COLO668 (cell line): ENCODE results near the gene IRF7.
A peak's percentile ranks its signal among the peaks of the same experiment; 100 is the strongest.

Source experiments
- DNase-seq: peaks from one replicate; lab custom pipeline; 2025; ENCODE audit not compliant: unreplicated experiment; lab: John Stamatoyannopoulos, UW

Gene IRF7

DNA sequence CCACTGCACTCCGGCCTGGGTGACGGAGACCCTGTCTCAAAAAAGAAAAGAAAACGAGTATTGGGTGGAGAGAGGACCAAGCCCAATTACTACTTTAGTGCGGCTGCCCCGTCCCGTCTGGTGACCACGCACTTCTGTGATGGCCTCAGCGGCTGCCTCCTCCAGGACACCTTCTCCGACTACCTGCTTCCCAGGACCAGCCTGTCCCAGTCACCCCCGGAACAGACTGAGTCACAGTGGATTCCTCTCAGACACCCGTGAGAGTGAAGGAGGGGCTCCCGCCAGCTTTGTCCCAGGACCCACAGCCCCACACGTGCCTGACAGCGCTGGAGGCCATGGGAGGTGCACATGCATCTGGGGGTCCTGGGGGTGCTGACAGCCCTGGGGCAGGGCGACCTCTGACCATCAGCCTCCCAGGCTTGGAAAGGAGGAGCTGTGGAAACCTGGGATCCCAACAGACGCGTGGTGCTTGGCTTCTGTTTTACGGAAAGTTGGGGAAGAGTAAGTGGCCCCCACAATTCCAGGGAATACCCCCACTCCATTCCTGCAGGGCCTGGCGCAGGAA, 26.1 kb upstream of the IRF7 start:
- DNase-seq: no peak

DNA sequence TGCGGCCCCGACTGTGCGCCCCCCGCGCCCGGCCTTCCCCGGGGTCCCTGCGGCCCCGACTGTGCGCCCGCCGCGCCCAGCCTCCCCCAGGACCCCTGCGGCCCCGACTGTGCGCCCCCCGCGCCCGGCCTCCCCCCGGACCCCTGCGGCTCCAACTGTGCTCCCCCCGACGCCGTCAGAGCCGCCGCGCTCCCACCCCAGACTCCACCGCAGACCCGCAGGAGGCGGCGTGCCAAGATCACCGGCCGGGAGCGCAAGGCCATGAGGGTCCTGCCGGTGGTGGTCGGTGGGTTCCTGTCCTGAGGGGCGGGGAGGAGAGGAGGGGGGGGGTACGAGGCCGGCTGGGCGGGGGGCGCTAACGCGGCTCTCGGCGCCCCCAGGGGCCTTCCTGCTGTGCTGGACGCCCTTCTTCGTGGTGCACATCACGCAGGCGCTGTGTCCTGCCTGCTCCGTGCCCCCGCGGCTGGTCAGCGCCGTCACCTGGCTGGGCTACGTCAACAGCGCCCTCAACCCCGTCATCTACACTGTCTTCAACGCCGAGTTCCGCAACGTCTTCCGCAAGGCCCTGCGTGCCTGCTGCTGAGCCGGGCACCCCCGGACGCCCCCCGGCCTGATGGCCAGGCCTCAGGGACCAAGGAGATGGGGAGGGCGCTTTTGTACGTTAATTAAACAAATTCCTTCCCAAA, 24.4 kb upstream of the IRF7 start:
- no peak for DNase-seq

GRCh38 chr11:639332-639955, 23.7 kb upstream of the IRF7 start:
- no peak for DNase-seq

DNA sequence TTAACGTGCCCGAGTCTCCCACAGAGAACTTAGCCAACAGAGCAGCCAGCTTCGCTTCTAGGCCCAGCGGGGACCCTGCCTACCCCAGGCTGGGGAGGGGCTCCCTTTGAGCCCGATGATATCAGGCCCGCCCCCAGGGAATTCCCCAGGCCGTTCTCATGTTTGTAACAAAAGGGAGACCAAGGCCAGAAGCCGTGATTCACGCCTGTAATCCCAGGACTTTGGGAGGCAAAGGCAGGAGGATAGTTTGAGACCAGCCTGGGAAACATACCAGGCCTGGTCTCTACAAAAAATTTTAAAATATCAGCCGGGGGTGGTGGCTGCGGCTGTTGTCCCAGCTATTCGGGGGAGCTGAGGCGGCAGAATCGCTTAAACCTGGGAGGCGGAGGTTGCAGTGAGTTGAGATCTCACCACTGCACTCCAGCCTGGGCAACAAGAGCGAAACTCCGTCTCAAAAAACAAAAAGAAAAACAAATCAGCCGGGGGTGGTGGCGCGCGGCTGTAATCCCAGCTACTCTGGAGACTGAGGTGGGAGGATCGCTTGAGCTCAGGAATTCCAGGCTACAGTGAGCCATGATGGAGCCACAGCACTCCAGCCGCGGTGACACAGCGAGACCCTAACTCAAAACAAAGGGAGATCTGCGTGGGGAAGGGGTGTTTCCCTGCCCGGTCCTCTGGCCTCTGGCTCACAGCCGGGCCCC, 23.0 kb upstream of the IRF7 start:
- DNase-seq: no peak

DNA sequence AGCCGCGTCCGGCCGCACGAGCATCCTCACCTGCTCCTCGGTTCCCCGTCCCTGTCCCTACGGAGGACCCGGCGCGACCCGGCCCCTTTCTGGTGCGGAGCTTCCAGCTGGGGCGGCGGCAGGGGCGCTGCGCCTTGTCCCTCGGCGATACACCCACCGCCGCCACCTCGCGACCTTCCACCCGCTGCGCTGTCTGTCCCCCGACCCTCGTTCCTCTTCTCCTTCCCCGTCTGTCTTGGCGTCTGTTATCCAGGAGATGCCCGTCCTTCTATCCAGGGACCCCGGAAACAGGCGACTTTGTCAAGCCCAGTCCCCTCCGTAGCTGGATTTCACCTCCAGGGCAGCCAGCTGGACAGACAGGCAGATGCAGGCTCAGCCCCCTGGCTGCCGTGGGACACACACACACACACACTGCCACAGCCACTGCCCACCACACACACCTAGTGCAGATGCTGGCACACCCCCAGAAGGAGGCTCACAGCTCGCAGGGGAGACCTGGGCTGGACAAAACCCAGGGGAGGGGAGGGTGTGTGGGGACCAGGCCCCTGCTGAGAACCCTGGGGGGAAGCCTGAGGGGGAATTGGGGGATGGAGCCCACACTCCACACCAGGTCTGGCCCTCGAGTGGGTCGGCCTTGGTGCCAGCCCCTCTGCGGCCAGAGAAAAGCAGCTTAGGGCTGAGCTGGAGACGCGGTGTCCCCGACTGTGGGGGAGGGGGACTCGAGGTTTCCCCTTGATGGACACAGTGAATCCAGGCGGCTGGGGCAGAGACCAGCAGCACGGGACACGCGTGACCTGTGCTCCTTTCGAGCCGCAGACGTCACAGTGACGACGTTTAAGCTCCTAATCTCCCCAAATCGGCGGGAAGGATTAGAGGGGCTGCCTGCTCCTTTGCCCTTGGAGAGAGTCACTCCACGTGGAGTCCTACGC, 22.1 kb upstream of the IRF7 start:
- DNase-seq: no peak

DNA sequence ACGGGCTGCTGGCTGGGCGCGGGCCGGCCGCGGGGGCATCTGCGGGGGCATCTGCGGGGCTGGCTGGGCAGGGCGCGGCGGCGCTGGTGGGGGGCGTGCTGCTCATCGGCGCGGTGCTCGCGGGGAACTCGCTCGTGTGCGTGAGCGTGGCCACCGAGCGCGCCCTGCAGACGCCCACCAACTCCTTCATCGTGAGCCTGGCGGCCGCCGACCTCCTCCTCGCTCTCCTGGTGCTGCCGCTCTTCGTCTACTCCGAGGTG, 21.5 kb upstream of the IRF7 start:
- no peak for DNase-seq

- DNase-seq: no peak
Measured at GRCh38 chr11:636511-637332, 21.0 kb upstream of the IRF7 start, which contains the start of gene DRD4. Gene DRD4, plus strand, starts transcription at chr11:637269. Its CDS starts 36 bp downstream, at chr11:637305.

DNA sequence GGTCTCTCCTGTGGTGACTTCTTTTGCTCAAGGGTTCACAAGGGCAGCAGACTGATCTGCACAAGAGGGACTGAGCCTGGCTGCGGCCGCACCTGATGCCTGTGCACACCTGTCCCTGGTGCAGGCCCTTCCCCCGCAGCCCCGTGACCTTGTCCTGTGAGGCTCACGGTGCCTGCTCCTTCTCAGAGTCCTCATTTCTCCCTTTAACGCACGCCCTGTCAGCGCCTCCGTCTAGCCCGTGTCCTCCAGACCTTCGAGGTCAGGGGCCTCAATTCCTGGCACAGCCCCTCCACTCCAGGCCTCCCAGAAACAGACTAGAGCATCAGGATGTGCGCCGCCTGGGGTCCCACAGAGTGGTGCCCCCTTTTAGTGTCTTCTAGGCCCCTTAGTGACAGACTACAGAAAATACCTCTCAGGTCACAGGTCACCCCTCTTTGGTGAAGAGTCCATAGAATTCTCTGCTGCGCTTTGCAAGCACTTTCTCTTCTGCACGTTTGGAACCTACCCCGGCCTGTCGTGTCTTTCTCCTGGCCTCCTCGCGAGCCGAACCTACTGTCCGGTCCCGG, 20.3 kb upstream of the IRF7 start:
- DNase-seq: no peak

DNA sequence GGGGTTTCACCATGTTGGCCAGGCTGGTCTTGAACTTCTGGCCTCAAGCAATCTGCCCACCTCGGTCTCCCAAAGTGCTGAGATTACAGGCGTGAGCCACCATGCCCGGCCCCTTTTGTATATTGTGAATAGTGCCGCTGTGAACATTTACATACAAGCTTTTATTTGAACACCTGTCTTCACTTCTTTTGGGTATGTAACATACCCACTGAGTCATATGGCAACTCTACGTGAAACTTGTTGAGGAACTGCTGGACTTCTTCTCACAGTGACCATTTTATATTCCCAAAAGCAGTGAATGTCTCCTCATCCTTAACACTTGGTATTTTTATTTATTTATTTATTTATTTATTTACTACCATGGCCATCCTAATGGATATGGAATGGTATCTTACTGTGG, 15.1 kb upstream of the IRF7 start:
- no peak for DNase-seq

DNA sequence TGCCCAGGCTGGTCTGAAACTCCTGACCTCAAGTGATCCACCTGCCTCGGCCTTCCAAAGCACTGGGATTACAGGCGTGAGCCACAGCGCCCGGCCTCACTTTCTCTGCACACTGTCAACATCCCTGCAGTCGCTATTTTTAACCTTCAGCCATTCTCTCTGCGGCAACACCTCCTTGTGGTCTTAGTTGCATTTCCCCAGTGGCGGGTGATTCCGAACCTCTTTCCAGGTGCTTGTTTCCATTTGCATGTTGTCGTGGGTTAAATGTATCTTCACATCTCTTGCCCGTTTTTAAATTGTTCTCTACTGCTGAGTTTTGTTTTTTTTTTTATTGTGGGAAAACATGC, 13.5 kb upstream of the IRF7 start:
- DNase-seq: peak; percentile 2

DNA sequence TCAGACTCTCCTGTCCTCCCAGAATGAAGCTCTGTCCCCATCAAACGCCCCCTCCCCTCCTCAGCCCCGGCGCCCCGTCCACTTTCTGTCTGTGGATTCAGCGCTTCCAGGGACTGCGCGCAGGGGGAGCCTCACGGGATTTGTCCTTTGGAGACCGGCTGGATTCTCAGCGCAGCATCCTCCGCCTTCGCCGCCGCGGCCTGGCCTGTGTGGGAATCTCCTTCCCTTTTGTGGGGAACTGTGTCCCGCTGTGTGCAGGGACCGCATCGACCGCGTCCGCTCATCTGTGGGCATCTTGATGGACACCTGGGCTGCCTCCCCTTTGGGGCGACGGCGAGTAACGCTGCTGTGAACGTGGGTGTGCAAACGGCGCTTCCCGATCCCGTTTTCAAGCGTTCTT, 12.3 kb upstream of the IRF7 start:
- no peak for DNase-seq

DNA sequence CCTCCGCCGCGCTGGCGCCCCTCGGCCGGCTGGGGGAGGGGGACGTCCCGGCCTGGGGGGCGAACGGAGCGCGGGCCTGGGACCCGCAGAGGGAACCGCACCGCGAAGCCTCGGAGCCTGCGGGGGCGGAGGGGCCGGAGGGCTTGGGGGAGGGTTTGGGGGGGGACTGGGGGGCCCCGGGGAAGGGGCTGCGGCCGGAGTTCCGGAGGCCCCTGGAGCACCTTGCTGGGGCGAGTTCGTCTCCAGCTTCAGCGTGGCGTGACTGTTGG, 11.5 kb upstream of the IRF7 start:
- DNase-seq: no peak

DNA sequence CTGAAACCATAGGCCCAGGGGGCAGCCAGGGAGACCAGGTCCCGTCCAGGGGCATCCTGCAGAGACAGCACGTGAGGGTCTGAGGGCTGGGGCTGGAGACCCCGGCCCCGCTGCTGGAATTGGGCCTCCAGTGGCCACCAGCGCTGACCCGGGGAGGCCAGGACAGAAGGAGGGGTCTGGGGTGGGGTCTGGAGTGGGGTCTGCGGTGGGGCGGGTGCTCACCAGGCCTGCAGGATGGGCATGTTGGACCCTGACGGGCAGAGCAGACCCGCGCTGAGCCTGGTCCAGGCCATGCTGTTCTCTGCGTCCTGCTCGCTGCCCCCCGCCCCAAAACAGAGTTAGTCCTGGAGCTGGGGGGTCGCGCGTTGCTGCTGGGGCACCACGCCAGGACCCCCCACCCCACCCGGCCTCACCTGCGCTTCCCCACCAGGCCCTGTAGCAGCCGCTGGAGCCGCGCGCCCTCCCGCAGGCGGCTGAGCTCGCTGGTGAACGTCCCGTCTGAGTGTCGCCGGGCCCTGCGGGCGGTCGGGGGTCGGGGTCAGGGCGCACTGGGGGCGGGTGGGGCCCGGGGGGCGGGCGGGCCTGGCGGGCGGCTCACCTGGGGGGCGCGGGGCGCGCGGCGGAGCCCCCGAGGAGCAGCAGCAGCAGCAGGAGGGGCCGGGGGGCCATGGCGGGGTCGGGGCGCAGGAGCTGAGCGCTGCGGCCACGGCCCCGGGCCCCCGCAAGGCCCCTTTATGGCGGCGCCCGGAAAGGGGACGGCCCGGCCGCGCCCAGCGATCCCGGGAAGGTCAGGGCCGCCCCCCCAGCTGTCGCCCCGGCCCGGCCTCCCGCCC, 10.9 kb upstream of the IRF7 start, which contains the start of gene SCT:
Gene SCT, minus strand, starts transcription at position 707 of the 833 bp plus-strand sequence. Its CDS starts 38 bp downstream, at position 669.
- DNase-seq: no peak

GRCh38 chr11:625636-626268, 10.0 kb upstream of the IRF7 start:
- DNase-seq: no peak

- no peak for DNase-seq
Measured at GRCh38 chr11:624705-625635, 9.2 kb upstream of the IRF7 start, which contains the start of gene CDHR5. Gene CDHR5, minus strand, starts transcription at chr11:624955. Its CDS starts 53 bp downstream, at chr11:624902.

GRCh38 chr11:623999-624704, 8.4 kb upstream of the IRF7 start:
- DNase-seq: no peak

DNA sequence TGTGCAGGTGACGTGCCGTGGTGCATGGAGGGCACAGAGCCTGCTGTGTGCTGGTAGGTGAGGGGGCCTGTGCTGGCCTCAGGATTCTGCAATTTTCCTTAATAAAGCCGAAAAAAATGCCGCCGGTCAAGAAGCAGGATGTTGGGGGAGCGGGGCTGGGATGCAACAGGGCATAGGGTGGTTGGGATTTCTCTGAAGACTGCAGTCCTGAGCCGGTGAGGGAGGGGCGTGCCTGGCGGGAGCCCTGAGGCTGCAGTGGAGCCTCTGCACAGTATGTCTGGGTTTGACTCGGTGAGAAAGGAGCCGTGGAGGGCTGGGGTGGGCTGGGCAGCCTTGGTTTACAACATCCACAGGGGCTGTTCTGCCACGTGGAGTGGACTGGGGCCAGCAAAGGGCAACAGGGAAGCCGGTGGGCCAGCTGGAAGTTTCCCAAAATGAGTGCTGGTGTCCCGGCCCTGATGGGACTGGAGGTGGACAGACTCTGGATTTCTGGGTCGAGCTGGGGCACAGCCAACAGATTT, 7.7 kb upstream of the IRF7 start:
- no peak for DNase-seq
